GM10266 (cell line): ENCODE data around the gene NFKBIE.

Source experiments
- DNase-seq: peaks from one replicate; pipeline ENCODE4 v3.0.0; 2012; ENCODE audit errors: extremely low spot score
- CTCF ChIP-seq: IDR thresholded peaks from 2 replicates; pipeline ENCODE4 v1.5.1; 2012; ENCODE audit warnings: mild to moderate bottlenecking, low read depth; ENCODE audit not compliant: control insufficient read depth, insufficient read depth; ENCODE audit errors: missing control alignments

The NFKBIE gene

GRCh38 chr6:44301782-44302564 is 36.6 kb upstream of the NFKBIE start:
- DNase-seq: no peak
- no peak for TF ChIP-seq CTCF

- TF ChIP-seq CTCF: no peak
- no peak for DNase-seq
Observed at GRCh38 chr6:44301106-44301505, 35.8 kb upstream of the NFKBIE start.

- no peak for DNase-seq
- TF ChIP-seq CTCF: no peak
Observed at GRCh38 chr6:44300292-44300823, 35.0 kb upstream of the NFKBIE start.

GRCh38 chr6:44298864-44299263 is 33.5 kb upstream of the NFKBIE start:
- no peak for TF ChIP-seq CTCF
- DNase-seq: no peak

- no peak for TF ChIP-seq CTCF
- DNase-seq: no peak
Observed at GRCh38 chr6:44298055-44298803, 32.9 kb upstream of the NFKBIE start.

GRCh38 chr6:44297063-44298038 is 32.0 kb upstream of the NFKBIE start:
- no peak for DNase-seq
- TF ChIP-seq CTCF: no peak
